Peyer's patch (tissue), 4 donors: ENCODE measurements around the gene CHN2.

ENCODE experiments used
- CTCF ChIP-seq, 6 experiments: fragments of 450-650 bp in 4 of 6; fragments of 200-600 bp in 2 of 6; sonication (generic) in 1 of 6; IDR thresholded peaks; one replicate each; pipeline ENCODE4 v1.5.1; 2017 to 2019; ENCODE audit warnings: antibody characterized with exemption in 6 of 6, mild to moderate bottlenecking in 3 of 6, moderate library complexity in 1 of 6
- POLR2A ChIP-seq, 2 donors: fragments of 450-650 bp; IDR thresholded peaks; one replicate each; pipeline ENCODE4 v1.5.1; 2017; ENCODE audit warnings: antibody characterized with exemption in 2 of 2, mild to moderate bottlenecking in 2 of 2, moderate library complexity in 2 of 2

GRCh38 chr7:29400437-29400836 is 205.9 kb downstream of the CHN2 start:
- no peak for TF ChIP-seq CTCF (IDR thresholded peaks at IDR 0.05)
- no peak for TF ChIP-seq POLR2A (IDR thresholded peaks at IDR 0.05)
